Left lung (tissue), 10 donors: ENCODE results near the gene FKRP. TPM values are rescaled to one million over a fixed set of nuclear protein-coding genes. Genes with fewer than 3 reads are reported as not detected.

Experiments
- ATAC-seq: fragments of 200-7000 bp; cut with Tn5 transposase; one replicate; pipeline ENCODE4 v1.9.1; 2020; ENCODE audit warnings: moderate library complexity
- DNase-seq, 4 donors: peaks; one replicate each; pipeline ENCODE4 v3.0.0-alpha.2; 2013 to 2020
- H3K27ac ChIP-seq, 2 donors: fragments of 200-600 bp; sonication (generic) in 1 of 2; one replicate each; pipeline versions ENCODE4 v1.5.0 to v1.8.0; 2020 to 2021
- H3K27me3 ChIP-seq, 2 donors: fragments of 200-600 bp; sonication (generic) in 1 of 2; one replicate each; pipeline versions ENCODE4 v1.5.0 to v1.8.0; 2020 to 2021
- H3K36me3 ChIP-seq, 2 donors: fragments of 200-600 bp; sonication (generic) in 1 of 2; one replicate each; pipeline versions ENCODE4 v1.5.0 to v1.8.0; 2020 to 2021
- H3K4me1 ChIP-seq, 2 donors: fragments of 200-600 bp; one replicate each; pipeline ENCODE4 v1.8.0; 2021
- H3K4me3 ChIP-seq, 2 donors: fragments of 200-600 bp; sonication (generic) in 1 of 2; one replicate each; pipeline versions ENCODE4 v1.5.0 to v1.8.0; 2020 to 2021; ENCODE audit warnings: mild to moderate bottlenecking in 1 of 2
- H3K9me3 ChIP-seq, 2 donors: fragments of 200-600 bp; sonication (generic) in 1 of 2; one replicate each; pipeline versions ENCODE4 v1.5.0 to v1.8.0; 2020 to 2021
- CTCF ChIP-seq, 2 donors: fragments of 200-600 bp; sonication (generic) in 1 of 2; IDR thresholded peaks; one replicate each; pipeline versions ENCODE4 v1.5.0 to v1.8.0; 2021; ENCODE audit warnings: antibody characterized with exemption in 2 of 2
- intact Hi-C, 2 donors: fragments of 100-400 bp; cut with DNase I; formaldehyde crosslinking; loops; one replicate each; pipeline versions ENCODE4 v1.11.2 to v1.14.2; 2022
- polyA plus RNA-seq, 6 donors: library from polyadenylated mRNA; unstranded; fragments of 120-200 nt; gene quantifications; one replicate each; pipeline ENCODE4 v1.2.1, GENCODE V29; 2013; ENCODE audit not compliant: insufficient read length in 6 of 6
- total RNA-seq, 2 donors: library from RNA; stranded (reverse); fragmentation: NEBNext Ultra II Directional; extraction: Animal tissue kit (Norgen Biotek cat#: 25700); gene quantifications; one replicate each; pipeline ENCODE4 v1.2.1, GENCODE V29; 2021
- donor health status: DM: no; HTN: yes; CAD: no.
- donor health status: DM: no; HTN: no; CAD: no.

FKRP gene
- total and polyA plus RNA-seq, 8 donors, result 18.8 to 29.6 (median 23.2) TPM

- Histone ChIP-seq H3K36me3 (peaks cover 0 to 6% of the 10 kb centered on the region in 2 donors), H3K9me3 (no peaks in the 10 kb centered on the region), H3K27ac (peak within 1 kb of the TSS; percentile 85 to 93), H3K4me3 (peak within 1 kb of the TSS; percentile 65 to 91), H3K4me1 (peaks cover 25 to 43% of the 10 kb centered on the region in 2 donors), H3K27me3 (no peaks in the 10 kb centered on the region)
- intact Hi-C loops, result no loop called here
- no peak for TF ChIP-seq CTCF (IDR thresholded peaks at IDR 0.05)
- peak; percentile 86 for ATAC-seq
- DNase-seq, result peak; percentile 91 to 98 (median 96)
These were observed 42.6 kb downstream of the FKRP start, which contains the start of gene SLC1A5 for GRCh38 chr19:46788262-46788967. SLC1A5 (minus strand) TSS chr19:46788594; CDS start chr19:46787965, 629 bp downstream.

- DNase-seq (no peak), ATAC-seq (no peak)
- intact Hi-C loops, result no loop called here
- peak overlapping the region in 1 of 2 donors; percentile 85 for H3K27ac ChIP-seq
- no peaks in the 10 kb centered on the region for H3K9me3 ChIP-seq
- peaks cover 22 to 38% of the 10 kb centered on the region in 2 donors for H3K4me1 ChIP-seq
- peaks cover 0 to 2% of the 10 kb centered on the region in 2 donors for H3K36me3 ChIP-seq
- H3K27me3 ChIP-seq, result no peaks in the 10 kb centered on the region
- peak overlapping the region in 1 of 2 donors; percentile 91 for H3K4me3 ChIP-seq
- TF ChIP-seq CTCF (IDR thresholded peaks at IDR 0.05), result no peak
These were observed 43.1 kb downstream of the FKRP start for GRCh38 chr19:46788968-46789338.

GRCh38 chr19:46789371-46789770 is 43.5 kb downstream of the FKRP start:
- Histone ChIP-seq H3K36me3 (no peaks in the 10 kb centered on the region), H3K4me1 (peaks cover 18 to 34% of the 10 kb centered on the region in 2 donors), H3K9me3 (no peaks in the 10 kb centered on the region), H3K4me3 (no peak overlapping the region), H3K27ac (no peak overlapping the region), H3K27me3 (no peaks in the 10 kb centered on the region)
- no peak for DNase-seq
- no peak for TF ChIP-seq CTCF (IDR thresholded peaks at IDR 0.05)
- intact Hi-C loops, result no loop called here
- ATAC-seq, result no peak

- H3K4me1 ChIP-seq, result peaks cover 5 to 14% of the 10 kb centered on the region in 2 donors
- intact Hi-C loops, result no loop called here
- DNase-seq (no peak), ATAC-seq (no peak)
- no peak overlapping the region for H3K4me3 ChIP-seq
- no peaks in the 10 kb centered on the region for H3K27me3 ChIP-seq
- H3K36me3 ChIP-seq, result no peaks in the 10 kb centered on the region
- no peak overlapping the region for H3K27ac ChIP-seq
- no peak for TF ChIP-seq CTCF (IDR thresholded peaks at IDR 0.05)
- H3K9me3 ChIP-seq, result no peaks in the 10 kb centered on the region
These were observed 46.1 kb downstream of the FKRP start for GRCh38 chr19:46791944-46792343.

GRCh38 chr19:46797881-46798280 is 52.0 kb downstream of the FKRP start:
- Histone ChIP-seq H3K9me3 (no peaks in the 10 kb centered on the region), H3K4me3 (no peak overlapping the region), H3K27me3 (no peaks in the 10 kb centered on the region)

More at GRCh38 chr19:46797881-46798280, 52.0 kb downstream of the FKRP start:
- DNase-seq (no peak), ATAC-seq (no peak)
- Histone ChIP-seq H3K4me1 (peaks cover 5% of the 10 kb centered on the region in 2 donors), H3K36me3 (no peaks in the 10 kb centered on the region), H3K27ac (no peak overlapping the region)
- TF ChIP-seq CTCF (IDR thresholded peaks at IDR 0.05), result no peak
- intact Hi-C loops, result no loop called here
